Renal cortical epithelial cell (primary cell): ENCODE results near the gene TBPL2. TPM values are rescaled to one million over a fixed set of nuclear protein-coding genes. Genes with fewer than 3 reads are reported as not detected.

Source experiments
- total RNA-seq: library from RNA; depleted of rRNA; stranded (reverse); fragments of >200 nt; gene quantifications from 2 replicates; pipeline ENCODE4 v1.2.3, GENCODE V29; 2014

TBPL2 gene
- total RNA-seq, 1 donor from 2014 or later = not detected

Other genes starting within 250 kb of the TBPL2 start
- 0.94 and 29.0 TPM in 2 replicates for gene DLGAP5, start 249.0 kb downstream of the TBPL2 start, total RNA-seq
- gene FBXO34, start 169.2 kb downstream of the TBPL2 start, total RNA-seq = 29.0 and 40.2 TPM in 2 replicates
- 10.9 and 19.4 TPM in 2 replicates for gene ATG14, start 28.8 kb downstream of the TBPL2 start, total RNA-seq
- 208 and 317 TPM in 2 replicates for gene KTN1, start 139.6 kb upstream of the TBPL2 start, total RNA-seq